BE2C (cell line): ENCODE data around the gene NEB.
"Not testable (repeated sequence)": the region's sequence is repeated elsewhere in the genome, so short reads cannot be mapped to it uniquely, and the experiment has no call there.

Experiments
- DNase-seq: peaks from one replicate; pipeline ENCODE4 v3.0.0-alpha.2; 2020
- H3K27me3 ChIP-seq: fragments of 250-450 bp; sonication (Bioruptor Pico); 2 replicates; pipeline ENCODE4 v1.5.1; 2020; ENCODE audit warnings: mild to moderate bottlenecking
- H3K36me3 ChIP-seq: fragments of 250-450 bp; sonication (Bioruptor Pico); 2 replicates; pipeline ENCODE4 v1.5.1; 2020; ENCODE audit warnings: mild to moderate bottlenecking
- H3K4me1 ChIP-seq: fragments of 250-450 bp; sonication (Bioruptor Pico); 2 replicates; pipeline ENCODE4 v1.5.1; 2020
- H3K4me3 ChIP-seq: 2 replicates; pipeline ENCODE4 v1.5.1; 2011; ENCODE audit warnings: low read depth, low read length
- H3K9me3 ChIP-seq: fragments of 250-450 bp; sonication (Bioruptor Pico); 2 replicates; pipeline ENCODE4 v1.5.1; 2020
- CTCF ChIP-seq: IDR thresholded peaks from 2 replicates; pipeline ENCODE4 v1.5.1; 2012; ENCODE audit warnings: mild to moderate bottlenecking, low read depth, low read length

The NEB gene

GRCh38 chr2:151567006-151567405 lies 167.3 kb downstream of the NEB start:
- no peak for DNase-seq
- Histone ChIP-seq H3K36me3 (no peaks in the 10 kb centered on the region), H3K9me3 (no peaks in the 10 kb centered on the region), H3K4me3 (no peak overlapping the region), H3K4me1 (no peaks in the 10 kb centered on the region), H3K27me3 (no peaks in the 10 kb centered on the region)
- no peak for TF ChIP-seq CTCF

GRCh38 chr2:151562398-151562797 lies 171.9 kb downstream of the NEB start:
- H3K4me3 ChIP-seq, result no peak overlapping the region
- no peaks in the 10 kb centered on the region for H3K9me3 ChIP-seq
- no peak for TF ChIP-seq CTCF
- DNase-seq, result no peak
- no peaks in the 10 kb centered on the region for H3K4me1 ChIP-seq
- no peaks in the 10 kb centered on the region for H3K27me3 ChIP-seq
- H3K36me3 ChIP-seq, result no peaks in the 10 kb centered on the region

DNA sequence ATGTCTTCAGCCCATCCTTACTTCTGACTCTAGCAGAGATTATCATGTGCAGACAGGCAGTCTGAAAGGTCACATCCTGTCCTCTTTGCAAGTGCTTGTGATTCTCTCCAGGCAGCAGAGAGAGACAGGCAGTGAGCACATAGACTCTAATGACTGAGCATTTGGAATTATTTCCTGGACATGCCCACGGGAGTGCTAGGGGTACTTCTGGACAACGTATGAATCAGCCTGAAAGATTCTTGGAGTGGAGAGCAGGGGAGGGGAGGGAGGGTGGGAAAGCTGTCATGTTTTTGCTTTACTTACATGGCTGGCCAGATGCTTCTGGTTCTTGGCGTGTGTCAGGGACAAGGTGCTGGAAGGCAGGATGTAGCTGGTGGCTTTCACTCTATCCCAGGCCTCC lies 174.0 kb downstream of the NEB start:
- no peaks in the 10 kb centered on the region for H3K36me3 ChIP-seq
- no peaks in the 10 kb centered on the region for H3K27me3 ChIP-seq
- no peak overlapping the region for H3K4me3 ChIP-seq
- no peaks in the 10 kb centered on the region for H3K9me3 ChIP-seq
- no peaks in the 10 kb centered on the region for H3K4me1 ChIP-seq
- no peak for DNase-seq
- TF ChIP-seq CTCF, result no peak

- not testable (repeated sequence) for DNase-seq, H3K4me3 ChIP-seq, H3K9me3 ChIP-seq, H3K36me3 ChIP-seq, H3K4me1 ChIP-seq, H3K27me3 ChIP-seq
Measured at GRCh38 chr2:151559431-151559830, 174.8 kb downstream of the NEB start.

GRCh38 chr2:151557883-151558282 lies 176.4 kb downstream of the NEB start:
- H3K27me3 ChIP-seq, H3K9me3 ChIP-seq, H3K36me3 ChIP-seq, DNase-seq, H3K4me1 ChIP-seq, H3K4me3 ChIP-seq: not testable (repeated sequence)

GRCh38 chr2:151556121-151556520 lies 178.2 kb downstream of the NEB start:
- no peak for DNase-seq
- Histone ChIP-seq H3K4me3 (no peak overlapping the region), H3K4me1 (no peaks in the 10 kb centered on the region), H3K9me3 (no peaks in the 10 kb centered on the region), H3K36me3 (no peaks in the 10 kb centered on the region), H3K27me3 (no peaks in the 10 kb centered on the region)
- no peak for TF ChIP-seq CTCF

DNA sequence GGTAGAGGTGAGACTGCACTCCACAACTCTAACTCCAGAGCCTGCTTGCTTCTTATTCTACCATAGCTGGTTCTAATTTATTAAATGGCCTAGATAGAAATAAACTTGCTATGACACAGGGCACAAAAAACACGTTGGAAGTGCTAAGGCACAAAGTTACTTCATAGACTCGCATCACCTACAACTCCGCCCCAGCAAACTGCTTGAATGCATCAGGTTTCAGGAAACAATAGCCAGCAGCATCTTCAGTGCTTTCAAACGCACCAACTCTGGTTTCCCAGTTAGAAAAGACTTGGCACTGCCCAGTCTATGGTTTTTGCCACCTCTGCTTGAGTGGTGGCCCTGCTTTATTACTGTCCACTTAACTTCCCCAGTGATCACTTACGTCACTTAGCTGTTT lies 182.0 kb downstream of the NEB start:
- no peaks in the 10 kb centered on the region for H3K4me1 ChIP-seq
- TF ChIP-seq CTCF, result no peak
- no peaks in the 10 kb centered on the region for H3K27me3 ChIP-seq
- H3K36me3 ChIP-seq, result no peaks in the 10 kb centered on the region
- H3K4me3 ChIP-seq, result no peak overlapping the region
- no peak for DNase-seq
- H3K9me3 ChIP-seq, result no peaks in the 10 kb centered on the region
